ENCODE measurements around the gene PTGR3. TPM values are rescaled to one million over a fixed set of nuclear protein-coding genes. Genes with fewer than 3 reads are reported as not detected.
A peak's percentile ranks its signal among the peaks of the same experiment; 100 is the strongest.

Gene PTGR3
- total RNA-seq, 1 donor from 2014 or later: 11.7 TPM

- no peak for DNase-seq (ENCODE audit: low read depth)
These were observed 29.2 kb upstream of the PTGR3 start for GRCh38 chr18:75238100-75238499.

- no peak for DNase-seq (ENCODE audit: low read depth)
These were observed 27.0 kb upstream of the PTGR3 start for GRCh38 chr18:75235896-75236295.

GRCh38 chr18:75234901-75235300, 26.0 kb upstream of the PTGR3 start:
- DNase-seq (ENCODE audit: low read depth): no peak

- DNase-seq (ENCODE audit: low read depth): no peak
These were observed 22.1 kb upstream of the PTGR3 start for GRCh38 chr18:75231053-75231406.

GRCh38 chr18:75230163-75231052, 21.5 kb upstream of the PTGR3 start:
- DNase-seq (ENCODE audit: low read depth): no peak

- DNase-seq (ENCODE audit: low read depth): no peak
These were observed 20.5 kb upstream of the PTGR3 start for GRCh38 chr18:75229437-75229836.

GRCh38 chr18:75228967-75229366, 20.0 kb upstream of the PTGR3 start:
- no peak for DNase-seq (ENCODE audit: low read depth)

GRCh38 chr18:75227535-75228296, 18.8 kb upstream of the PTGR3 start:
- DNase-seq (ENCODE audit: low read depth): no peak

GRCh38 chr18:75226956-75227316, 18.0 kb upstream of the PTGR3 start:
- DNase-seq (ENCODE audit: low read depth): no peak

GRCh38 chr18:75226286-75226955, 17.5 kb upstream of the PTGR3 start:
- no peak for DNase-seq (ENCODE audit: low read depth)

- DNase-seq (ENCODE audit: low read depth): no peak
These were observed 14.9 kb upstream of the PTGR3 start for GRCh38 chr18:75223687-75224347.

GRCh38 chr18:75222407-75222806, 13.5 kb upstream of the PTGR3 start:
- no peak for DNase-seq (ENCODE audit: low read depth)

GRCh38 chr18:75221897-75222296, 13.0 kb upstream of the PTGR3 start:
- no peak for DNase-seq (ENCODE audit: low read depth)

GRCh38 chr18:75221397-75221796, 12.5 kb upstream of the PTGR3 start:
- DNase-seq (ENCODE audit: low read depth): no peak

- DNase-seq (ENCODE audit: low read depth): no peak
These were observed 11.8 kb upstream of the PTGR3 start for GRCh38 chr18:75220551-75221355.

- DNase-seq (ENCODE audit: low read depth): no peak
These were observed 10.9 kb upstream of the PTGR3 start for GRCh38 chr18:75219745-75220375.

- DNase-seq (ENCODE audit: low read depth): peak; percentile 58
These were observed 9.4 kb upstream of the PTGR3 start for GRCh38 chr18:75218065-75218923.

- no peak for DNase-seq (ENCODE audit: low read depth)
These were observed 8.2 kb upstream of the PTGR3 start for GRCh38 chr18:75216911-75217689.

Data from myocyte (in vitro differentiated cells).